RPMI8226 (cell line): ENCODE results near the gene KIAA0232.
"Not testable (repeated sequence)": the region's sequence is repeated elsewhere in the genome, so short reads cannot be mapped to it uniquely, and the experiment has no call there.

ENCODE experiments used
- DNase-seq: peaks from one replicate; pipeline ENCODE4 v3.0.0-alpha.2; 2015

KIAA0232 gene

GRCh38 chr4:6811165-6811564 lies 28.6 kb downstream of the KIAA0232 start:
- DNase-seq, result no peak

- no peak for DNase-seq
Observed at GRCh38 chr4:6812766-6813165, 30.2 kb downstream of the KIAA0232 start.

GRCh38 chr4:6813725-6814124 lies 31.2 kb downstream of the KIAA0232 start:
- no peak for DNase-seq

GRCh38 chr4:6815029-6815836 lies 32.7 kb downstream of the KIAA0232 start:
- DNase-seq, result no peak

GRCh38 chr4:6819295-6819694 lies 36.8 kb downstream of the KIAA0232 start:
- no peak for DNase-seq

GRCh38 chr4:6820695-6821094 lies 38.2 kb downstream of the KIAA0232 start:
- DNase-seq, result no peak

GRCh38 chr4:6824071-6824470 lies 41.5 kb downstream of the KIAA0232 start:
- DNase-seq, result no peak

GRCh38 chr4:6824772-6825402 lies 42.4 kb downstream of the KIAA0232 start:
- no peak for DNase-seq

GRCh38 chr4:6825403-6825802 lies 42.9 kb downstream of the KIAA0232 start:
- DNase-seq, result no peak

- DNase-seq, result no peak
Observed at GRCh38 chr4:6826781-6827508, 44.4 kb downstream of the KIAA0232 start.

GRCh38 chr4:6829086-6829485 lies 46.6 kb downstream of the KIAA0232 start:
- DNase-seq, result no peak

GRCh38 chr4:6834867-6835266 lies 52.3 kb downstream of the KIAA0232 start:
- no peak for DNase-seq

GRCh38 chr4:6835616-6836015 lies 53.1 kb downstream of the KIAA0232 start:
- DNase-seq, result not testable (repeated sequence)

GRCh38 chr4:6837106-6837505 lies 54.6 kb downstream of the KIAA0232 start:
- not testable (repeated sequence) for DNase-seq

GRCh38 chr4:6839579-6839978 lies 57.1 kb downstream of the KIAA0232 start:
- DNase-seq, result no peak

- no peak for DNase-seq
Observed at GRCh38 chr4:6840062-6840976, 57.8 kb downstream of the KIAA0232 start.

- DNase-seq, result no peak
Observed at GRCh38 chr4:6845027-6845426, 62.5 kb downstream of the KIAA0232 start.

- no peak for DNase-seq
Observed at GRCh38 chr4:6845574-6845973, 63.0 kb downstream of the KIAA0232 start.

- DNase-seq, result no peak
Observed at GRCh38 chr4:6847178-6847577, 64.7 kb downstream of the KIAA0232 start.

GRCh38 chr4:6848717-6849305 lies 66.3 kb downstream of the KIAA0232 start:
- no peak for DNase-seq

- DNase-seq, result no peak
Observed at GRCh38 chr4:6849691-6850090, 67.2 kb downstream of the KIAA0232 start.

- DNase-seq, result no peak
Observed at GRCh38 chr4:6851431-6851830, 68.9 kb downstream of the KIAA0232 start.
